Upper lobe of left lung (tissue), 4 donors: ENCODE results near the gene MAN1A2.

ENCODE experiments used
- CTCF ChIP-seq, 6 experiments: fragments of 450-650 bp in 4 of 6; fragments of 200-600 bp in 2 of 6; sonication (generic) in 2 of 6; IDR thresholded peaks; one replicate each; pipeline ENCODE4 v1.5.1; 2016 to 2019; ENCODE audit warnings: antibody characterized with exemption in 6 of 6
- EP300 ChIP-seq, 4 donors: sonication (generic); formaldehyde crosslinking; IDR thresholded peaks; one replicate each; pipeline ENCODE4 v1.5.1; 2017; ENCODE audit warnings: antibody characterized with exemption in 4 of 4, control low read depth in 2 of 4
- POLR2A ChIP-seq, 4 donors: fragments of 450-650 bp; IDR thresholded peaks; one replicate each; pipeline ENCODE4 v1.5.1; 2016 to 2017; ENCODE audit warnings: antibody characterized with exemption in 4 of 4, mild to moderate bottlenecking in 2 of 4

- no peak for TF ChIP-seq POLR2A (IDR thresholded peaks at IDR 0.05)
- TF ChIP-seq CTCF (IDR thresholded peaks at IDR 0.05), result no peak
- TF ChIP-seq EP300 (IDR thresholded peaks at IDR 0.05), result no peak
These were observed 86.7 kb downstream of the MAN1A2 start for GRCh38 chr1:117453958-117454357.
